ENCODE results near the gene ABR. TPM values are rescaled to one million over a fixed set of nuclear protein-coding genes. Genes with fewer than 3 reads are reported as not detected.

The ABR gene
- total RNA-seq, 4 donors from 2014 or later = 286 to 1,099 (median 522) TPM

GRCh38 chr17:1059131-1059795 lies 120.5 kb downstream of the ABR start:
- Histone ChIP-seq H3K4me1 (no peaks in the 10 kb centered on the region), H3K36me3 (peaks cover 0 to 41% (median 12%) of the 10 kb centered on the region in 4 donors), H3K27ac (no peak overlapping the region), H3K9me3 (no peaks in the 10 kb centered on the region), H3K27me3 (no peaks in the 10 kb centered on the region), H3K4me3 (no peak overlapping the region)
- in situ Hi-C loops (cut with MboI; ENCODE audit: low pct_ligation_motif_present in 1 of 4, low pct_unique_long_range_greater_than_20kb in 1 of 4, low sequenced_read_pairs in 3 of 4) = no loop called here
- TF ChIP-seq POLR2AphosphoS5 (IDR thresholded peaks at IDR 0.05) = no peak
- TF ChIP-seq EP300 (IDR thresholded peaks at IDR 0.05; ENCODE audit: low read depth) = no peak
- no peak for TF ChIP-seq POLR2A (IDR thresholded peaks at IDR 0.05)
- no peak for TF ChIP-seq CTCF (IDR thresholded peaks at IDR 0.05)
- DNase-seq = no peak
- intact Hi-C loops (cut with DNase I; ENCODE audit: low total_unique reads) = loop anchor here (5.0 kb wide), 1 partner anchor 57 kb away; no protein-coding TSS in a partner anchor
- 96% methylated on average over 12 of the region's 12 CpGs; no CpG with 5 or more reads in 1 of the 2 donors for WGBS, 2 donors (ENCODE audit: low coverage in 1 of 2)

GRCh38 chr17:1058423-1059130 lies 121.2 kb downstream of the ABR start:
- Histone ChIP-seq H3K27ac (no peak overlapping the region), H3K4me1 (no peaks in the 10 kb centered on the region), H3K4me3 (no peak overlapping the region), H3K36me3 (peaks cover 0 to 48% (median 15%) of the 10 kb centered on the region in 4 donors), H3K9me3 (no peaks in the 10 kb centered on the region), H3K27me3 (no peaks in the 10 kb centered on the region)
- WGBS, 2 donors (ENCODE audit: low coverage in 1 of 2) = 87 to 100% methylated on average over 2 to 18 of the region's 18 CpGs
- in situ Hi-C loops (cut with MboI; ENCODE audit: low pct_ligation_motif_present in 1 of 4, low pct_unique_long_range_greater_than_20kb in 1 of 4, low sequenced_read_pairs in 3 of 4) = no loop called here
- DNase-seq = peak; percentile 65
- peak; percentile 14 to 61 (median 40) for TF ChIP-seq CTCF (IDR thresholded peaks at IDR 0.05)
- TF ChIP-seq POLR2A (IDR thresholded peaks at IDR 0.05) = no peak
- TF ChIP-seq EP300 (IDR thresholded peaks at IDR 0.05; ENCODE audit: low read depth) = no peak
- no peak for TF ChIP-seq POLR2AphosphoS5 (IDR thresholded peaks at IDR 0.05)
- intact Hi-C loops (cut with DNase I; ENCODE audit: low total_unique reads) = loop anchor here (5.0 kb wide), 1 partner anchor 56 kb away; no protein-coding TSS in a partner anchor

- Histone ChIP-seq H3K4me3 (no peak overlapping the region), H3K36me3 (peaks cover 0 to 51% (median 15%) of the 10 kb centered on the region in 4 donors), H3K4me1 (no peaks in the 10 kb centered on the region), H3K27ac (no peak overlapping the region), H3K9me3 (no peaks in the 10 kb centered on the region), H3K27me3 (no peaks in the 10 kb centered on the region)
- intact Hi-C loops (cut with DNase I; ENCODE audit: low total_unique reads) = loop anchor here (5.0 kb wide), 1 partner anchor 54 kb away; no protein-coding TSS in a partner anchor
- no peak for TF ChIP-seq CTCF (IDR thresholded peaks at IDR 0.05)
- no peak for TF ChIP-seq POLR2A (IDR thresholded peaks at IDR 0.05)
- no peak for TF ChIP-seq EP300 (IDR thresholded peaks at IDR 0.05; ENCODE audit: low read depth)
- no peak for TF ChIP-seq POLR2AphosphoS5 (IDR thresholded peaks at IDR 0.05)
- DNase-seq = no peak
- in situ Hi-C loops (cut with MboI; ENCODE audit: low pct_ligation_motif_present in 1 of 4, low pct_unique_long_range_greater_than_20kb in 1 of 4, low sequenced_read_pairs in 3 of 4) = no loop called here
- 84% methylated on average over 9 of the region's 10 CpGs; no CpG with 5 or more reads in 1 of the 2 donors for WGBS, 2 donors (ENCODE audit: low coverage in 1 of 2)
Observed at GRCh38 chr17:1056761-1057160, 123.0 kb downstream of the ABR start.

Measured in transverse colon (tissue), 4 donors.